Hematopoietic multipotent progenitor cell treated with erythropoietin and hydrocortisone succinate and interleukin-3 and kit ligand, for 17 days (in vitro differentiated cells): ENCODE measurements around the gene WIPF2.

ENCODE experiments used
- DNase-seq: peaks from one replicate; pipeline ENCODE4 v3.0.0-alpha.2; 2015; ENCODE audit warnings: low spot score

WIPF2 gene

GRCh38 chr17:40326014-40326831 lies 107.1 kb downstream of the WIPF2 start:
- DNase-seq = no peak

- no peak for DNase-seq
Observed at GRCh38 chr17:40326832-40327199, 107.7 kb downstream of the WIPF2 start.

DNA sequence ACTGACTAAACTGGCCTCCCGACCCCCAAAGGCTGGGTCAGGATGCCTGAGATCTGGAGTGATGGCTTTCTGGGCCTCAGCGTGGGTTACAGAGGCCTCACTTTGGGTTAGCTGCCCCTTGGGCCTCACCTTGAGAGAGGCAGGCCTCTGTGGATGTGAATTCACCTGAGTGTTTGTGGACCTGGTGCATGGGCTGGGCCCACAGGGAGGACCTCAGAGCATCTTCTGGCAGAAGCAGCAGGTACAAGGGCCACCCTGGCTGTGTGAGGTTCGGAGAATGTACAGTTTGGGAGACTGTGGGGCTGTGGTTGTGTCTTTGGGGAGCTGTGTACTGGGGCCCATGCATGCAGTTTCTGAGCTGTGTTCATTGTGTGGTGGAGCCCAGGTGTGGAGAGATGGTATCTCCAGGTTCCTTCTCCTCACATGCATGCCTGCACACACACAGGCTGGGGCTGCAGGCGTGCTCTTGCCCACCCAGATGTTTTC lies 108.2 kb downstream of the WIPF2 start:
- DNase-seq = no peak

GRCh38 chr17:40327735-40328385 lies 108.8 kb downstream of the WIPF2 start:
- DNase-seq = no peak

DNA sequence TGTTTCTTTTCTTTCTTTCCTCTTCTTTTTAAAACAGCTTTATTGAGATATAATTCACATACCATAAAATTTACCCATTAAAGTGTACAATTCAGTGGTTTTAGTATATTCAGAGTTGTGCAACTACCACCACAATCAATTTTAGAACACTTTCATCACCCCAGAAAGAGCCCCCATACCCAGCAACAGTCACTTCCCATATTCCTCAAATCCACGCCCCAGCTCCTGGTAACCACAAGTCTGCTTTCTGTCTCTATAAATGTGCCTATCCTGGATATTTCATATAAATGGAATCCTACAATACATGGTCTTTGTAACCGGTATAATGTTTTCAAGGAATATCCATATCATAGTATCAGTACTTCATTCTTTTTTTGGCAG lies 109.3 kb downstream of the WIPF2 start:
- no peak for DNase-seq

DNA sequence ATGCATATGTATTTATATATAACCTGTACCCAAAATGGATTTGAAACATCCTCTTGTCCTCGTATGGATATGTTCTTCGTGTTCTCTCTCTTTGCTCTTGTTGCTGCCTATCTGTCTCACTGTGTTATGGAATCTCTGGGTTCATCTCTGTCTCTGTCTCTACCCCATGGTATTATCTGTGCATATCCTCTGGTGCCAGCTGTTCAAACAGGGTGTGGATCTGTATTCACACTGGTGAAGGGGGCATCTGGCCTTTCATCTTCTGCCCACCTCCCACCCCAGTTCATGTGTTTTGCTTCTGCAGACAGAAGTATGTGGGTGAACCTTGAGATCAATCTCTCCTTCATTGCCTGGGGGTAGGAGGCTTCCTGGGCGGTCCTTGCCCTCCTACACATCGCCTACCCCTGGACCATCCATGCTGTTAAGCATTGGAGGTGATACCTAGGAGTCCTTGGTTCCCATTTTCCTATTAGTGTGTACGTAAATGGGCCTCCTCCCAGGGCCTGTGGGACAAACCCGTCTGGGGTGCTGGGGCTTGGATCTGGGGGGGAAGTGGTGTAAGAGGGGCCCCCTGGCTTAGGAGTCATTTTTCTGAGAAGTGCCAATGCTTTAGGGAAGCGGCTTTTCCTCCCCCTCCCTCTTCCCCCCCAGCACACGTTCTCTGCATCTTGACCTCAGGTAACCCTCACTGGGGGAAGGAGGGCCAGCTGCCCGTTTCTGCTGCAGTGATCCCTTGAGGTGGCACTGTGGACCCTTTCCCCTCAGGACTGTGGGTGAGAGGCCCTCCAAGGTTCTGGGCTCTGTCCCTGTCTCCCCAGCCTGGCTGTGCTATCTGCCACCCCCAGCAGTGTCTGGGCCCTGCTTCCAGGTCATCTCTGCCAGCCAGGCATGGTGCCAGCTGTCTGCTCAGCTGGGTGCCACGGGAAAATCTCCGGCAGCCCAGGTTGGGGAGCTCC lies 111.0 kb downstream of the WIPF2 start:
- peak; percentile 72 for DNase-seq

DNA sequence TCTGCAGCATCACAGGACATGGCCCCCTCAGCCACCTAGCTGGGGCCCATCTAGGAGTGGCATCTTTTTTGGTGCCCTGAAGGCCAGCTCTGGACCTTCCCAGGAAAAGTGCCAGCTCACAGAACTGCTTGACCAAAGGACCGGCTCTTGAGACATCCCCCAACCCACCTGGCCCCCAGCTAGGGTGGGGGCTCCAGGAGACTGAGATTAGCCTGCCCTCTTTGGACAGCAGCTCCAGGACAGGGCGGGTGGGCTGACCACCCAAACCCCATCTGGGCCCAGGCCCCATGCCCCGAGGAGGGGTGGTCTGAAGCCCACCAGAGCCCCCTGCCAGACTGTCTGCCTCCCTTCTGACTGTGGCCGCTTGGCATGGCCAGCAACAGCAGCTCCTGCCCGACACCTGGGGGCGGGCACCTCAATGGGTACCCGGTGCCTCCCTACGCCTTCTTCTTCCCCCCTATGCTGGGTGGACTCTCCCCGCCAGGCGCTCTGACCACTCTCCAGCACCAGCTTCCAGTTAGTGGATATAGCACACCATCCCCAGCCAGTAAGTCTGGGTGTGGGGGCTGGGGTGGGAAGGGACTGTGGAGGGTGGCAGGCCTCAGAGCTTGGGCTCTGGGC lies 111.9 kb downstream of the WIPF2 start:
- no peak for DNase-seq

- DNase-seq = no peak
Observed at GRCh38 chr17:40331743-40332641, 112.9 kb downstream of the WIPF2 start.
